D721Med (cell line): ENCODE results near the gene MYB.

ENCODE experiments used
- DNase-seq: peaks from one replicate; pipeline ENCODE4 v3.0.0; 2011; ENCODE audit warnings: low spot score; ENCODE audit not compliant: insufficient read length
- FAIRE-seq: peaks from 2 replicates; lab custom pipeline; 2011; peaks lifted over from hg19 to GRCh38; lab: Jason Lieb, UNC
- TF ChIP-seq, protein P1 (sequence below): IDR thresholded peaks from 2 replicates; pipeline ENCODE4 v1.5.1; 2012; ENCODE audit warnings: mild to moderate bottlenecking, control low read depth; ENCODE audit not compliant: insufficient read depth; ENCODE audit errors: missing control alignments

MYB gene

DNA sequence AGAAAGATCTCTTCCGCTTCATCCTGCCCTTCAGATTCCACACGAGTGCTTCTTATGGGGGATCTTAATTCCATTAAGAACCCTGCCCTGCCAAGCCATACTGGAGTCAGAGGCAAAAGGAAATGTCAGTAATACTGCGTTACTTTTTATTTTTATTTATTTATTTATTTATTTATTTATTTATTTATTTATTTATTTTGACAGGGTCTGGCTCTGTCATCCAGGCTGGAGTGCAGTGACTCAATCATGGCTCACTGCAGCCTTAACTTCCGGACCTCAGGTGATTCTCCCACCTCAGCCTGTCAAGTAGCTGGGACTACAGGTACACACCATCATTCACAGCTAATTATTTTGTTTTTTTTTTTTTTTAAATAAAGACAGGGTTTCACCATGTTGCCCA, 79.5 kb downstream of the MYB start:
- TF ChIP-seq, protein P1, sequence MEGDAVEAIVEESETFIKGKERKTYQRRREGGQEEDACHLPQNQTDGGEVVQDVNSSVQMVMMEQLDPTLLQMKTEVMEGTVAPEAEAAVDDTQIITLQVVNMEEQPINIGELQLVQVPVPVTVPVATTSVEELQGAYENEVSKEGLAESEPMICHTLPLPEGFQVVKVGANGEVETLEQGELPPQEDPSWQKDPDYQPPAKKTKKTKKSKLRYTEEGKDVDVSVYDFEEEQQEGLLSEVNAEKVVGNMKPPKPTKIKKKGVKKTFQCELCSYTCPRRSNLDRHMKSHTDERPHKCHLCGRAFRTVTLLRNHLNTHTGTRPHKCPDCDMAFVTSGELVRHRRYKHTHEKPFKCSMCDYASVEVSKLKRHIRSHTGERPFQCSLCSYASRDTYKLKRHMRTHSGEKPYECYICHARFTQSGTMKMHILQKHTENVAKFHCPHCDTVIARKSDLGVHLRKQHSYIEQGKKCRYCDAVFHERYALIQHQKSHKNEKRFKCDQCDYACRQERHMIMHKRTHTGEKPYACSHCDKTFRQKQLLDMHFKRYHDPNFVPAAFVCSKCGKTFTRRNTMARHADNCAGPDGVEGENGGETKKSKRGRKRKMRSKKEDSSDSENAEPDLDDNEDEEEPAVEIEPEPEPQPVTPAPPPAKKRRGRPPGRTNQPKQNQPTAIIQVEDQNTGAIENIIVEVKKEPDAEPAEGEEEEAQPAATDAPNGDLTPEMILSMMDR: no peak
- DNase-seq (no peak), FAIRE-seq (no peak)

DNA sequence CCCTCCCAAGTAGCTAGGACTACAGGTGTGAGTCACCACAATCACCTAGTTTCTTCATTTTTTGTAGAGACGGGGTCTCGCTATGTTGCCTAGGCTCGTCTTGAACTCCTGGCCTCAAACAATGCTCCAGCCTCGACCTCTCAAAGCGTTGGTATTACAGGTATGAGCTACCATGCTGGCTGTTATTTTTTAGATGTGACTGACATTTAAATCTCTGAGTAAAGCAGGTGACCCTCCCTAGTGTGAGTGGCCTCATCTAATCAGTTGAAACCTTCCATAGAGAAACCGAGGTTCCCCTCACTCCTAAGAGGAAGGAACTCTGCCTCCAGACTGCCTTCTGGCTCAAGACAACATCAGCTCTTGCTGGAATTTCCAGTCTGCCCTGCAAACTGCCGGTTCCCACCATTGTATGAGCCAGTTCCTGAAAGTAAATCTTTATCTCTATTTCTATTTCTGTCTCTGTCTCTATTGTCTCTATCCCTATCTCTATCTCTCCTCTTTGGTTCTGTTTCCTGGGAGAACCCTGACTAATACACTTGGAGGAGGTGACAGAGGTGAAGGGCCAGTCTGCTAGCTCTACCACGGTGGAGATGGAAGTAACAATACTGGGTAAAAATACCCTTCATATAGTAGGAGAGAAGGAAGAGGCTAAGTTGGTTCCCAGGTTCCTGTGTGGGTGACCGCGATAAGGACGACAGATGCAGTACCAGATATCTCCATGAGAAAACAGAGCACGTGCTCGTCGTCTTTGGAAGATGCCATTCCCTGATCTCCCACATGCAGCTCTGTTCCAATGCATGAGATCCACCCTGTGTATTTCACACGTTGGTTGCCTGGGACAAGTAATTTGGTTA, 81.0 kb downstream of the MYB start:
- no peak for FAIRE-seq
- TF ChIP-seq, protein P1: no peak
- no peak for DNase-seq

DNA sequence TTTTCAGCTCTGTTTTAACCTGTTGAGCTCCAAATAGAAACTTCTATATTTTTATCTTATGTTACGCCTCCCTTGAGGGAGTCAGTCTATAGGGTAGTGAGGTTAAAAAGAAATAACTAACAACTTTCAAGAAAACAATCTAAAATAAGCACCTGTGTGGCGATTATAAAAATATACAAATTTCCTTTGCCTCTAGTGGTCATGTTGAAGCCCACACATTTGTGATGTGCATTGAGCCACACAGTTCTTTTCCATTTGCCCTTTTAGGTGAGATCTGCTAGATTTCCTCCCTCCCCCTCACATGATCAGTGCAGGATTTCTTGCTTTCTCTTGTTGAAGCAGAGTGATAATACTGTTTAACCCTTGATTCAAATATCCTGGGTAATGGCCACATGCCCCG, 84.2 kb downstream of the MYB start:
- FAIRE-seq: no peak
- DNase-seq: no peak
- TF ChIP-seq, protein P1: no peak

DNA sequence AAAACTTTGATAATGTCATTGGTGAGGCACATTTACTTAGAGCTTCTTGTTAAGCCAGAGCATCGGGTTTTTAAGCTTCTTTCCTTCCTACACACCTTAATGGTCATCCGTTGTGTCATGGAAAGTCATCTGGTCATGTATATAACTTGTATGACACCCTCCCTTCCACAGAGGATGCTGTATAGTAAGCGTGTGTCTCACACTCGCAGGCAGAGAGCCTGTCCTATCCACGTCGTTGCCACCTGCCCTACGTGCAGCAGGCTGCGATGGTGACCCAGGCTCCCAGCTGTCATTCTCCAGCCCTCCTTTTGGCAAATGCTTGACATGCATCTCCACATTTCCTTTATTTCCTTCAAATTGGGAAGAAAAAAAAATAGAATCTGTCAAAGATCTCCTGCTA, 85.6 kb downstream of the MYB start:
- TF ChIP-seq, protein P1: no peak
- FAIRE-seq (no peak), DNase-seq (no peak)

DNA sequence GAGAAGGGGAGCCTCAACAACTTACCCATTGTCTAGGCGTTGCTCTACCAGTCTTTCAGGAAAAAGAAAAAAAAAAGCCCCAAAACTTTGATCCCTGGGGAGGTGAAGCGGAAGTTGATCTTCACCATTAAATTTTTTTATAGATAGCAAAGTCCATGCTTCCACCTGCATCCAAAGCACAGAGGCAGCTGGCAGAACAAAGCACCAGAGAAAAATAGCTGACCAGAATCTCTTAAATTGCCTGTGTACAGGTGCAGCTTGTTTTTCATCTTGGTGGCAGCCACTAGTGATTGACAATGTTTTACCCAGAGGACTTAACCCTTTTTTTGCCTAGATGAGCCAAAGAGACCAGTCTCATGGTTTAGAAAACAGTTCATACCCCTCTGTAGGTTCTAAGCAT, 86.0 kb downstream of the MYB start:
- no peak for DNase-seq
- TF ChIP-seq, protein P1: no peak
- no peak for FAIRE-seq

DNA sequence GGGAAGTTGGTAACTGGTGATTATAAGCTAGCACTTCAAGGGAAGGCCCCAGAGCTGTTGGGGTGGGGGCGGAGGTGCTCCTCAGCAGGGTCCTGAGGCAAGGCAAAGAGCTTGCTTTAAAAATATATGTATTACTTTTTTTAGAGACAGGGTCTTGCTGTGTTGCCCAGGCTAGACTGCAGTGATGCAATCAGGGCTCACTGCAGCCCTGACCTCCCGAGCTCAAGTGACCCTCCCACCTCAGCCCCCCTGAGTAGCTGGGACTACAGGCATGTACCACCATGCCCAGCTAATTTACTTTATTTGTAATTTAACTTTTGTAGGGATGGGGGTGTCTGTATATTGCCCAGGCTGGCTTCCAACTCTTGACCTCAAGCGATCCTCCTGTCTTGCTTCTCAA, 87.2 kb downstream of the MYB start:
- FAIRE-seq (no peak), DNase-seq (no peak)
- TF ChIP-seq, protein P1: no peak

DNA sequence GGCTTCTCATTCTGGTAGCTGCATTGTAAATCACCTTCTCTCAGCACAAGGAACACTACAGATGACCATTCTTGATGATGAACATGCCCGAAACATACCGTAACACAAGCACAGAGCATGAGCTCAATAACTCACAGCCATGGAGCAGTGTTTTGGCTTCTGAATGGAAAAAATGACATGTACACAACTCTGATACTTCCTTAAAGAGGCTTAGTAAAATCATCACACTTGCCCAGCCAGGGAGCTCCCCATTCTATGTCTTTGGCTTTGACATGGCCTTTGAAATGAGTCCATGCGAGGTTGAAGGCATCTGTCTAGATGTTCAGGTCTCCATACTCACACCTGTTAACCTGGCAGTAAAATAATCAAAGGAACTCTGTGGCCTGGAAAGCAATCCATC, 87.6 kb downstream of the MYB start:
- TF ChIP-seq, protein P1: no peak
- no peak for DNase-seq
- FAIRE-seq: no peak
